Vagina (tissue), 2 donors: Measurements from ENCODE around the gene SAYSD1.

Source experiments
- CTCF ChIP-seq, 3 experiments: fragments of 450-650 bp in 2 of 3; fragments of 200-600 bp in 1 of 3; sonication (generic) in 1 of 3; IDR thresholded peaks; one replicate each; pipeline ENCODE4 v1.5.1; 2017 to 2019; ENCODE audit warnings: antibody characterized with exemption in 3 of 3, mild to moderate bottlenecking in 2 of 3, moderate library complexity in 2 of 3
- POLR2A ChIP-seq, 2 donors: fragments of 450-650 bp; IDR thresholded peaks; one replicate each; pipeline ENCODE4 v1.6.1; 2017; ENCODE audit warnings: antibody characterized with exemption in 2 of 2, mild to moderate bottlenecking in 2 of 2, moderate library complexity in 2 of 2

DNA sequence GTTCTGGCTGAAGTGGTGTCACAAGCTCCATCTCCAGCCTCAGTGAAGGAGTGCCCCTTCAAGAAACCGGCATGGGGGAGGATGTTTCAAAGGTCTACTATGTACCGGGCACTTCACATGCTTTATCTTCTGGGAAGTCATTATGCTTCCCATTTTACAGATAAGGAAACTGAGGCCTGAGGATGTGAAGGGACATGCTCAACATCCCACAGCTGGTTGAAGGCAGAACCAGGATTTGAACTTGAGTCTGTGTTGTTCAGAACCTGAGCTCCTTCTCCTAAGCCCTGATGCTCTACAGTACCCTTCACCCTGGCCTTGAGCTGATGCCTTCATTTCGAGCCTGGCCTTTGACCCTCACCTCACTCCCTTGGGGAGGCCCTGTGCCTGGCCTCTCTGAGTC lies 53.4 kb downstream of the SAYSD1 start:
- TF ChIP-seq CTCF (IDR thresholded peaks at IDR 0.05), result no peak
- no peak for TF ChIP-seq POLR2A (IDR thresholded peaks at IDR 0.05)
